Measurements from ENCODE around the gene ZNF622.

DNA sequence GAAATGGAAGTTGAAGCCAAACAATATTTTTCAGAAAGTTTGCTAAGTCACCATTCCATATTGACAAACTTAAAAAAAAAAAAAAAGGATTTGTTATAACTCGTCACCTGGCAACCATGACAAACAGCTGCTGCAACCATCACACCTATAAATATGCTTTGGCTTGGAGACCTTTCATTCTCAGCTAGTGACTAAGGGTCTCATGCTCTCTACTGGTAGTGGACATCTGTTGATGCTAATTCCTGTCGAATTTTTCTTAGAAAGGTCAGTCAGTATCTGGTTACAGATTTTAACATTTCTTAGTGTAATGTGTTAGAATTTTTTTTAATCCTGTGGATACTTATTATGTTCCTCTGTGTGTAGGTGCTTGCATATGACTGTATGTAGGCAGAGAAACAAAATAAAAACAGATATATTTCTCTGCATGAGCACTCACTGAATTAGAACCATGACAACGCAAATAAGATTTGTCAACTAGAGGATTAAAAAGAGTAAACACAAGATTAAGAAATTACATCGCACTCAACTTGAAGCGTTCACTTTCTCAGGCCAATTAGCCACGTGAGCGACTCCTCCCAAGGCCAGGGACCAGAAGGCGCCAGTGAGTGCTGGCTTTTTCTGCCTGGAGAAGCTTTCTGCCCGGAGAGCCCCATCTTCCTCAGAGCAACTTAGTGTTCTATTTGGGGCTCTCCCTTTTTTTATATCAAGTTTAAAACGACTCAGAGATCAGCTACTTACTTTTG, 27.0 kb upstream of the ZNF622 start:
- TF ChIP-seq, protein P1, sequence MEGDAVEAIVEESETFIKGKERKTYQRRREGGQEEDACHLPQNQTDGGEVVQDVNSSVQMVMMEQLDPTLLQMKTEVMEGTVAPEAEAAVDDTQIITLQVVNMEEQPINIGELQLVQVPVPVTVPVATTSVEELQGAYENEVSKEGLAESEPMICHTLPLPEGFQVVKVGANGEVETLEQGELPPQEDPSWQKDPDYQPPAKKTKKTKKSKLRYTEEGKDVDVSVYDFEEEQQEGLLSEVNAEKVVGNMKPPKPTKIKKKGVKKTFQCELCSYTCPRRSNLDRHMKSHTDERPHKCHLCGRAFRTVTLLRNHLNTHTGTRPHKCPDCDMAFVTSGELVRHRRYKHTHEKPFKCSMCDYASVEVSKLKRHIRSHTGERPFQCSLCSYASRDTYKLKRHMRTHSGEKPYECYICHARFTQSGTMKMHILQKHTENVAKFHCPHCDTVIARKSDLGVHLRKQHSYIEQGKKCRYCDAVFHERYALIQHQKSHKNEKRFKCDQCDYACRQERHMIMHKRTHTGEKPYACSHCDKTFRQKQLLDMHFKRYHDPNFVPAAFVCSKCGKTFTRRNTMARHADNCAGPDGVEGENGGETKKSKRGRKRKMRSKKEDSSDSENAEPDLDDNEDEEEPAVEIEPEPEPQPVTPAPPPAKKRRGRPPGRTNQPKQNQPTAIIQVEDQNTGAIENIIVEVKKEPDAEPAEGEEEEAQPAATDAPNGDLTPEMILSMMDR (IDR thresholded peaks at IDR 0.05) = no peak
- TF ChIP-seq POLR2A (IDR thresholded peaks at IDR 0.05) = no peak
